Thyroid gland (tissue), 4 donors: ENCODE results near the gene SEMA5A.

Source experiments
- POLR2A ChIP-seq, 2 donors: fragments of 450-650 bp; IDR thresholded peaks; one replicate each; pipeline ENCODE4 v1.6.1; 2017; ENCODE audit warnings: antibody characterized with exemption in 2 of 2, mild to moderate bottlenecking in 2 of 2, moderate library complexity in 1 of 2
- TF ChIP-seq, protein P1 (sequence below), 6 experiments: fragments of 200-600 bp in 3 of 6; fragments of 450-650 bp in 3 of 6; sonication (generic) in 3 of 6; IDR thresholded peaks; one replicate each; pipeline ENCODE4 v1.5.1; 2016 to 2019; ENCODE audit warnings: antibody characterized with exemption in 6 of 6, mild to moderate bottlenecking in 2 of 6, inconsistent platforms in 1 of 6, moderate library complexity in 1 of 6

DNA sequence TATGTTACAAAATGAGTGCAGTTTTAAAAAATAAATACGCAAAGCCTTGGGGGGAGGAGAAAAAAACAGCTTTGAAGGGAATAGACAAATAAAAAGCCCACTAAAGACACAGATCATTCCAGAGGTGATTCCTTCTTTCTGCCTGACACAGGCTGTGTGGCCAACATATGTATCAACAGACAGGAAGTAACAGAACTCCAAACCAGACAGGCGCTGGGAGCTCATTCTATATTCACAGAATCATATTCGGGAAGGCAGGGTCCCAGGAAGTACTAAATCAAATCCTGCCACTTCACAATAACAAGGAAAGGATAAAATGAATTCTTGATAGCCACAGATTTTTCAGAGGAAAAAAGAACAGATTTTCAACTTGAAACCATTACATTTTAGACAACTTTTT is 62.1 kb downstream of the SEMA5A start:
- no peak for TF ChIP-seq POLR2A (IDR thresholded peaks at IDR 0.05)
- TF ChIP-seq, protein P1, sequence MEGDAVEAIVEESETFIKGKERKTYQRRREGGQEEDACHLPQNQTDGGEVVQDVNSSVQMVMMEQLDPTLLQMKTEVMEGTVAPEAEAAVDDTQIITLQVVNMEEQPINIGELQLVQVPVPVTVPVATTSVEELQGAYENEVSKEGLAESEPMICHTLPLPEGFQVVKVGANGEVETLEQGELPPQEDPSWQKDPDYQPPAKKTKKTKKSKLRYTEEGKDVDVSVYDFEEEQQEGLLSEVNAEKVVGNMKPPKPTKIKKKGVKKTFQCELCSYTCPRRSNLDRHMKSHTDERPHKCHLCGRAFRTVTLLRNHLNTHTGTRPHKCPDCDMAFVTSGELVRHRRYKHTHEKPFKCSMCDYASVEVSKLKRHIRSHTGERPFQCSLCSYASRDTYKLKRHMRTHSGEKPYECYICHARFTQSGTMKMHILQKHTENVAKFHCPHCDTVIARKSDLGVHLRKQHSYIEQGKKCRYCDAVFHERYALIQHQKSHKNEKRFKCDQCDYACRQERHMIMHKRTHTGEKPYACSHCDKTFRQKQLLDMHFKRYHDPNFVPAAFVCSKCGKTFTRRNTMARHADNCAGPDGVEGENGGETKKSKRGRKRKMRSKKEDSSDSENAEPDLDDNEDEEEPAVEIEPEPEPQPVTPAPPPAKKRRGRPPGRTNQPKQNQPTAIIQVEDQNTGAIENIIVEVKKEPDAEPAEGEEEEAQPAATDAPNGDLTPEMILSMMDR (IDR thresholded peaks at IDR 0.05), result no peak
